WTC11 (cell line): Measurements from ENCODE around the gene MPI. TPM values are rescaled to one million over a fixed set of nuclear protein-coding genes. Genes with fewer than 3 reads are reported as not detected.
"Not testable (repeated sequence)": the region's sequence is repeated elsewhere in the genome, so short reads cannot be mapped to it uniquely, and the experiment has no call there.

Source experiments
- ATAC-seq: fragments of 200-7000 bp; cut with Tn5 transposase; 2 replicates; pipeline ENCODE4 v1.10.0; 2021; ENCODE audit warnings: mild to moderate bottlenecking, moderate library complexity
- CTCF ChIA-PET: fragments of 300-600 bp; sonication (Branson Sonifier 250); formaldehyde crosslinking; loops from one replicate; lab custom pipeline; 2021; ENCODE audit warnings: antibody characterized with exemption; lab: Charles Lee
- POLR2A ChIA-PET: fragments of 350-600 bp; sonication (Branson Sonifier 250); formaldehyde crosslinking; loops from one replicate; lab custom pipeline; 2021; ENCODE audit warnings: antibody characterized with exemption; lab: Charles Lee
- DNase-seq: peaks from one replicate; pipeline ENCODE4 v3.0.0; 2021; ENCODE audit warnings: low spot score
- H3K27ac Mint-ChIP-seq: 2 replicates; pipeline ENCODE4 v1.8.0; 2021; ENCODE audit warnings: mixed read lengths
- H3K27me3 Mint-ChIP-seq: 2 replicates; pipeline ENCODE4 v1.8.0; 2021; ENCODE audit warnings: low read depth, mild to moderate bottlenecking, moderate library complexity, mixed read lengths
- H3K36me3 Mint-ChIP-seq: 2 replicates; pipeline ENCODE4 v1.8.0; 2021; ENCODE audit warnings: mixed read lengths
- H3K4me1 Mint-ChIP-seq: 2 replicates; pipeline ENCODE4 v1.8.0; 2022; ENCODE audit warnings: mixed read lengths
- H3K4me3 Mint-ChIP-seq: 2 replicates; pipeline ENCODE4 v1.8.0; 2021; ENCODE audit warnings: mild to moderate bottlenecking, moderate library complexity, mixed read lengths
- H3K9me3 Mint-ChIP-seq: 2 replicates; pipeline ENCODE4 v1.8.0; 2021; ENCODE audit warnings: mixed read lengths
- ATF2 ChIP-seq: sonication (generic); formaldehyde crosslinking; IDR thresholded peaks from 2 replicates; pipeline ENCODE4 v1.8.1; 2022; ENCODE audit warnings: low read depth, missing genetic modification reagents, borderline replicate concordance
- CDX4 ChIP-seq: fragments of 250-450 bp; sonication (Bioruptor Pico); IDR thresholded peaks from 2 replicates; pipeline ENCODE4 v1.9.0; 2021; ENCODE audit warnings: moderate library complexity, mild to moderate bottlenecking, inconsistent platforms, borderline replicate concordance
- CREB1 ChIP-seq: sonication (generic); formaldehyde crosslinking; IDR thresholded peaks from 2 replicates; pipeline ENCODE4 v1.8.0; 2023; ENCODE audit warnings: mild to moderate bottlenecking, missing genetic modification reagents
- CREM ChIP-seq: sonication (generic); formaldehyde crosslinking; IDR thresholded peaks from 2 replicates; pipeline ENCODE4 v1.8.1; 2022; ENCODE audit warnings: mild to moderate bottlenecking, missing genetic modification reagents, moderate library complexity
- CTCF ChIP-seq: fragments of 200-600 bp; IDR thresholded peaks from 2 replicates; pipeline ENCODE4 v1.8.0; 2022; ENCODE audit warnings: antibody characterized with exemption
- E2F5 ChIP-seq: sonication (generic); formaldehyde crosslinking; IDR thresholded peaks from 2 replicates; pipeline ENCODE4 v1.8.1; 2022; ENCODE audit warnings: mild to moderate bottlenecking, moderate library complexity, missing genetic modification reagents
- ELF4 ChIP-seq: sonication (generic); formaldehyde crosslinking; IDR thresholded peaks from 2 replicates; pipeline ENCODE4 v1.8.1; 2022; ENCODE audit warnings: low read depth, mild to moderate bottlenecking, moderate library complexity, missing genetic modification reagents
- ERG ChIP-seq: fragments of 250-450 bp; sonication (Bioruptor Pico); IDR thresholded peaks from 2 replicates; pipeline ENCODE4 v1.8.0; 2021; ENCODE audit warnings: mild to moderate bottlenecking
- FOXJ3 ChIP-seq: sonication (generic); formaldehyde crosslinking; IDR thresholded peaks from 2 replicates; pipeline ENCODE4 v1.9.0; 2021; ENCODE audit warnings: missing genetic modification reagents, mild to moderate bottlenecking, borderline replicate concordance
- FOXP1 ChIP-seq: sonication (generic); formaldehyde crosslinking; IDR thresholded peaks from 2 replicates; pipeline ENCODE4 v1.8.0; 2022; ENCODE audit warnings: missing genetic modification reagents, mild to moderate bottlenecking, moderate library complexity, borderline replicate concordance
- IRF2 ChIP-seq: sonication (generic); formaldehyde crosslinking; IDR thresholded peaks from 2 replicates; pipeline ENCODE4 v1.8.0; 2022; ENCODE audit warnings: low read depth, missing genetic modification reagents, borderline replicate concordance
- KAT7 ChIP-seq: sonication (generic); formaldehyde crosslinking; IDR thresholded peaks from 2 replicates; pipeline ENCODE4 v1.8.1; 2023; ENCODE audit warnings: missing genetic modification reagents, mild to moderate bottlenecking, borderline replicate concordance
- NFYB ChIP-seq: sonication (generic); formaldehyde crosslinking; conservative IDR thresholded peaks from 2 replicates; pipeline ENCODE4 v1.8.0; 2022; ENCODE audit warnings: low read depth, missing genetic modification reagents
- NR2C2 ChIP-seq: sonication (generic); formaldehyde crosslinking; IDR thresholded peaks from 2 replicates; pipeline ENCODE4 v1.8.0; 2022; ENCODE audit warnings: mild to moderate bottlenecking, missing genetic modification reagents
- OVOL2 ChIP-seq: fragments of 250-450 bp; sonication (Bioruptor Pico); IDR thresholded peaks from 2 replicates; pipeline ENCODE4 v1.9.0; 2021; ENCODE audit warnings: mild to moderate bottlenecking, borderline replicate concordance
- SMAD4 ChIP-seq: sonication (generic); formaldehyde crosslinking; IDR thresholded peaks from 2 replicates; pipeline ENCODE4 v1.8.0; 2022; ENCODE audit warnings: mild to moderate bottlenecking, missing genetic modification reagents
- SOX15 ChIP-seq: fragments of 250-450 bp; sonication (Bioruptor Pico); IDR thresholded peaks from 2 replicates; pipeline ENCODE4 v1.9.0; 2021; ENCODE audit warnings: mild to moderate bottlenecking
- STAT6 ChIP-seq: sonication (generic); formaldehyde crosslinking; conservative IDR thresholded peaks from 2 replicates; pipeline ENCODE4 v1.8.1; 2023; ENCODE audit warnings: mild to moderate bottlenecking, low read depth, missing genetic modification reagents, moderate library complexity
- TEAD1 ChIP-seq: sonication (generic); formaldehyde crosslinking; IDR thresholded peaks from 2 replicates; pipeline ENCODE4 v1.8.0; 2022; ENCODE audit warnings: mild to moderate bottlenecking, missing genetic modification reagents
- USF2 ChIP-seq: sonication (generic); formaldehyde crosslinking; IDR thresholded peaks from 2 replicates; pipeline ENCODE4 v1.8.1; 2023; ENCODE audit warnings: mild to moderate bottlenecking, missing genetic modification reagents, moderate library complexity
- ZNF219 ChIP-seq: sonication (generic); formaldehyde crosslinking; IDR thresholded peaks from 2 replicates; pipeline ENCODE4 v1.8.0; 2023; ENCODE audit warnings: missing genetic modification reagents, mild to moderate bottlenecking, borderline replicate concordance
- total RNA-seq: library from RNA; stranded (reverse); gene quantifications from 3 replicates; pipeline ENCODE4 v1.2.3, GENCODE V29; 2021

MPI gene
- total RNA-seq, 1 experiment from 2014 or later, result 36.3 TPM

GRCh38 chr15:74893627-74894026 is 3.8 kb downstream of the MPI start (continued):
- TF ChIP-seq STAT6 (CRISPR knock-in tag) (no peak), TEAD1 (CRISPR knock-in tag) (no peak), USF2 (CRISPR knock-in tag) (no peak), KAT7 (no peak), E2F5 (no peak)
- TF ChIP-seq, all 79 proteins: peak for 0

- DNase-seq, H3K9me3 Mint-ChIP-seq, H3K4me3 Mint-ChIP-seq, H3K27ac Mint-ChIP-seq, CTCF ChIA-PET, POLR2A ChIA-PET, ATAC-seq, H3K27me3 Mint-ChIP-seq: not testable (repeated sequence)
- peaks cover 10% of the 10 kb centered on the region for H3K4me1 Mint-ChIP-seq
- H3K36me3 Mint-ChIP-seq, result peaks cover 31% of the 10 kb centered on the region
These were observed 4.5 kb downstream of the MPI start for GRCh38 chr15:74894383-74894782.

GRCh38 chr15:74895830-74896229 is 6.0 kb downstream of the MPI start:
- no peak for ATAC-seq
- Mint-ChIP-seq H3K27me3 (no peaks in the 10 kb centered on the region), H3K27ac (no peak overlapping the region), H3K9me3 (no peaks in the 10 kb centered on the region), H3K4me3 (no peak overlapping the region), H3K4me1 (peaks cover 2% of the 10 kb centered on the region), H3K36me3 (peaks cover 35% of the 10 kb centered on the region)
- ChIA-PET POLR2A (interaction anchor here (0.5 to 3.0 kb wide), 2 partner anchors 11 to 30 kb away, joined by 4 to 12 read pairs; partner anchors contain the start of gene FAM219B), CTCF (no interaction called here)
- no peak for DNase-seq
- no peak for TF ChIP-seq CREB1 (CRISPR knock-in tag)
- no peak for TF ChIP-seq ERG
- TF ChIP-seq IRF2 (CRISPR knock-in tag), result no peak
- TF ChIP-seq CREM (CRISPR knock-in tag), result no peak
- TF ChIP-seq NR2C2, result no peak
- no peak for TF ChIP-seq SOX15 (CRISPR knock-in tag)
- no peak for TF ChIP-seq NFYB
- no peak for TF ChIP-seq OVOL2 (CRISPR knock-in tag)
- no peak for TF ChIP-seq CDX4
- no peak for TF ChIP-seq ATF2 (CRISPR knock-in tag)
- TF ChIP-seq SMAD4 (CRISPR knock-in tag), result no peak
- TF ChIP-seq ZNF219 (CRISPR knock-in tag), result no peak
- TF ChIP-seq ELF4, result no peak
- TF ChIP-seq FOXJ3, result no peak
- TF ChIP-seq FOXP1 (CRISPR knock-in tag), result no peak
- no peak for TF ChIP-seq CTCF
